ENCODE data around the gene CCDC70. TPM values are rescaled to one million over a fixed set of nuclear protein-coding genes. Genes with fewer than 3 reads are reported as not detected.

Gene CCDC70
- not detected in 2 replicates for total RNA-seq

GRCh38 chr13:51861723-51862300, at the start of gene CCDC70:
Gene CCDC70, plus strand, starts transcription at chr13:51861969. Its CDS starts 3,443 bp downstream, at chr13:51865412.

GRCh38 chr13:51844862-51845573, 16.8 kb upstream of the CCDC70 start, which contains the start of gene TMEM272:
Gene TMEM272, minus strand, starts transcription at chr13:51845177. Its CDS starts 6,647 bp downstream, at chr13:51838530.

Other genes with a start within 250 kb of the CCDC70 start
- 0.54 and 9.6 TPM in 2 replicates for gene DHRS12, start 57.8 kb upstream of the CCDC70 start, total RNA-seq
- gene TMEM272, start 16.8 kb upstream of the CCDC70 start, total RNA-seq: not detected in 2 replicates
- 5.2 and 6.0 TPM in 2 replicates for gene ATP7B, start 149.5 kb downstream of the CCDC70 start, total RNA-seq
- 29.8 and 48.9 TPM in 2 replicates for gene ALG11, start 150.4 kb downstream of the CCDC70 start, total RNA-seq
- gene UTP14C, start 162.7 kb downstream of the CCDC70 start, total RNA-seq: 10.3 and 15.7 TPM in 2 replicates

Measured in cardiac atrium fibroblast (primary cell).